UCSD-AML1 (cell line): Measurements from ENCODE around the gene TMEM244.
A peak's percentile ranks its signal among the peaks of the same experiment; 100 is the strongest.
"Not testable (repeated sequence)": the region's sequence is repeated elsewhere in the genome, so short reads cannot be mapped to it uniquely, and the experiment has no call there.

ENCODE experiments used
- DNase-seq: peaks from one replicate; lab custom pipeline; 2025; ENCODE audit not compliant: unreplicated experiment; lab: John Stamatoyannopoulos, UW

Gene TMEM244

GRCh38 chr6:129817332-129817731, 43.8 kb downstream of the TMEM244 start:
- DNase-seq, result no peak

- no peak for DNase-seq
Measured at GRCh38 chr6:129812145-129812777, 48.9 kb downstream of the TMEM244 start.

- not testable (repeated sequence) for DNase-seq
Measured at GRCh38 chr6:129807141-129807540, 54.0 kb downstream of the TMEM244 start.

- not testable (repeated sequence) for DNase-seq
Measured at GRCh38 chr6:129802920-129803319, 58.2 kb downstream of the TMEM244 start.

- no peak for DNase-seq
Measured at GRCh38 chr6:129801909-129802308, 59.2 kb downstream of the TMEM244 start.

GRCh38 chr6:129795261-129795660, 65.9 kb downstream of the TMEM244 start:
- no peak for DNase-seq

- peak; percentile 14 for DNase-seq
Measured at GRCh38 chr6:129793447-129793846, 67.7 kb downstream of the TMEM244 start.

- no peak for DNase-seq
Measured at GRCh38 chr6:129792049-129792448, 69.1 kb downstream of the TMEM244 start.

- no peak for DNase-seq
Measured at GRCh38 chr6:129790785-129791184, 70.3 kb downstream of the TMEM244 start.

GRCh38 chr6:129789974-129790373, 71.1 kb downstream of the TMEM244 start:
- no peak for DNase-seq

- no peak for DNase-seq
Measured at GRCh38 chr6:129787816-129788215, 73.3 kb downstream of the TMEM244 start.

- DNase-seq, result no peak
Measured at GRCh38 chr6:129786548-129786947, 74.6 kb downstream of the TMEM244 start.

- no peak for DNase-seq
Measured at GRCh38 chr6:129785756-129786135, 75.4 kb downstream of the TMEM244 start.

- DNase-seq, result no peak
Measured at GRCh38 chr6:129785047-129785755, 75.9 kb downstream of the TMEM244 start.
